ENCODE measurements around the gene PRXL2B. TPM values are rescaled to one million over a fixed set of nuclear protein-coding genes. Genes with fewer than 3 reads are reported as not detected.
"Not testable (repeated sequence)": the region's sequence is repeated elsewhere in the genome, so short reads cannot be mapped to it uniquely, and the experiment has no call there.

Gene PRXL2B
- total RNA-seq, 2 donors from 2014 or later, result 10.8 to 14.1 TPM

DNA sequence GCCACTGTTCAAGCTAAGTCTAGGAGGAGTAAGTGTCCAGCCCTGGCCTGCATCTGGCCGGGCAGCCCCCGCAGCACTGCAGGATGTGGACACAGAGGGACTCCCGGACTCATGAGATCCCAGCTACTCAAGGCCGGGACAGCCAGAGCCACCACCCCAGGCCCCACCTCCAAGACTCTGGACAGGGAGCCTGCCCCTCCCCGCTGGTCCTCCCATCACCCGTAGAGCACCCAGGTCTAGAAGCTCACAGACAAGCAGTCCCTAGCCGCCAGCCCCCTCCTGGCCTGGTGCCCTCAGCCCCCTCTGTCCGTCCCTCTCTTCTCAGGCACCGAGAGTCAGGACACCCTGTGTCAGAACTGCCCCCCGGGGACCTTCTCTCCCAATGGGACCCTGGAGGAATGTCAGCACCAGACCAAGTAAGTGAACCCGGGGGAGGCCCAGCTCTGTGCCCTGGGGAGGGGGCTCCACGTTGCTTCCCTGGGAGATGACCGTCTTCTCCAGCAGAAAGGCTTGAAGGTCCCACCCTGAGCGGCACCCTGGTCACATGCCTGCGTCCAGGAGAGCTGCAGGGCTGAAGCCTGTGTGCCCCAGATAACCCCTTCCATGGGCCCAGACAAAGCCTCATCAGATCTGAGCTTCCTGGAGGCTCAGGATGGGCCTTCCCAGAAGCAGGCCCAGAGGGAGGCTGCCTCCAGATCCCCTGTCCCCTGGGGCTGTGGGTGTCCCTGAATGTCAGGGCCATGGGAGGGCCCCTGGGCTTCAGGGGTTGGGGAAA, 26.1 kb upstream of the PRXL2B start:
- ATAC-seq (no peak), DNase-seq (no peak)
- intact Hi-C loops (cut with DNase I), result no loop called here

- intact Hi-C loops (cut with DNase I), result no loop called here
- no peak for ATAC-seq
- DNase-seq, result no peak
Measured at GRCh38 chr1:2561446-2561845, 25.1 kb upstream of the PRXL2B start.

GRCh38 chr1:2561898-2562895, 24.4 kb upstream of the PRXL2B start:
- intact Hi-C loops (cut with DNase I), result no loop called here
- no peak for ATAC-seq
- DNase-seq, result no peak

DNA sequence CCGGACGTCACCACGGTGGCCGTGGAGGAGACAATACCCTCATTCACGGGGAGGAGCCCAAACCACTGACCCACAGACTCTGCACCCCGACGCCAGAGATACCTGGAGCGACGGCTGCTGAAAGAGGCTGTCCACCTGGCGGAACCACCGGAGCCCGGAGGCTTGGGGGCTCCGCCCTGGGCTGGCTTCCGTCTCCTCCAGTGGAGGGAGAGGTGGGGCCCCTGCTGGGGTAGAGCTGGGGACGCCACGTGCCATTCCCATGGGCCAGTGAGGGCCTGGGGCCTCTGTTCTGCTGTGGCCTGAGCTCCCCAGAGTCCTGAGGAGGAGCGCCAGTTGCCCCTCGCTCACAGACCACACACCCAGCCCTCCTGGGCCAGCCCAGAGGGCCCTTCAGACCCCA, 23.4 kb upstream of the PRXL2B start:
- no peak for DNase-seq
- no peak for ATAC-seq
- intact Hi-C loops (cut with DNase I), result no loop called here

DNA sequence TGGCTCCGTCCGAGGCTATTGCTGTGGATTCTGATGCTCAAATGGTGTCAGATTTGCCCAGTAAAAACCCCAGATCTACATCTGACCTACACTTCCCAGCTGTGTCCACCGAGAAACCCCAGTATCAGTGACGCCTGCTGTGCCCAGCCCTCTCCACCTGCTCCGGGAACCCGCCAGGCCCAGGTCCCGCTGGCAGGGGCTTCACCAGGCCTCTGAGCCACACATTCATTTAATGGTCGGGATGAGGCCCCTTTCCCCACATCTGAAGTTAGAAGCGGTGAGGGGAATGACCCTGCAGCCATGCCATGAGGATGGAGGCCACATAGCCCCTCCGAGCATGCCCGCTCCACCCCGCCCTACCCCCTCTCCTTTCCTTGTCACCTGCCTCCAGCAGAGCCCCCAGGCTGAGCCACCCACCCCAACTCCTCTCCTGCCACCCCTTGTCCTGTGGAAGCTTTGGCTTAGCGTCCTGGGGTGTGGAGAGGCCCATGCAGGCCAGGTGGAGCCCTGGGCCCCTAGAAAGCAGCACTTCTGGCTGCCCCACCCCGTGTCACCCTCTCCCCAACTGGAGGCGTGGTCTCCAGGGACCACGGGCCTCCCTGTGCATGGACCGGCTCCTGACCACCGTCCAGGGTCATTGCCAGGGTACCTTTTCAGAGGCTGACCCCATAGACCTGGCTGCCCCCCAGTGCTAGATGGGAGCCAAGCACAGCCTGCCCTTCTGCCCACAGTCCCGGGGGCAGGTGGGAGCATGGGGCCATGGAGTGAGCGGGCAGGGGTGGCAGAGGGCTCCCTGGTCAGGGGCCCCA, 22.4 kb upstream of the PRXL2B start:
- ATAC-seq (no peak), DNase-seq (no peak)
- intact Hi-C loops (cut with DNase I), result no loop called here

DNA sequence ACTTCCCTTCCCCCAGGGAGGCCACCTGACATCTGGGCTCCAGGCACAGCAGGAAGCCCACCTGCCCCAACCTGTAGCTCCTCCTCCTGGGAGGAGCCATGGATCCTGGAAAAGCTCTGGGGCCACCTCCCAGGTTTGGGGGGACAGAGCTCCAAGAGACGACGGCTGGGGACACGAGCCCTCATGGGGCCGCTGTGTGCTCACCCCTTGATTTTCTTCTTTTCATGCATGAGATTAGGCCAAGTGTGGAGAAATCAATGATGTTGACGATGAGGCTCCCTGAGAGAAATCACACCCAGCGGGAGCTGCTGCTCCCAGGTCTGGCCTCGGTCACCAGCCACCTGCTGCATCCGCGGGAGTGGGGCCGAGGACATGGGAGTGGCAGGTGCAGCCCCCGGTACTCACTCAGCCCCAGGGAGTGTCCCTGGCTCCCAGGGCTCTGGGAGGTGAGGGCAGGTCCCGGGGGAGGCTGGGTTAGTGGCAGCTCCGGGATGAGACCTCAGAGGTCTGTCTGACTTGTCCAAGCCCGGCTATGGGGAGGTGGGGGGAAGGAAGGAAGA, 21.7 kb upstream of the PRXL2B start:
- ATAC-seq (no peak), DNase-seq (no peak)

DNA sequence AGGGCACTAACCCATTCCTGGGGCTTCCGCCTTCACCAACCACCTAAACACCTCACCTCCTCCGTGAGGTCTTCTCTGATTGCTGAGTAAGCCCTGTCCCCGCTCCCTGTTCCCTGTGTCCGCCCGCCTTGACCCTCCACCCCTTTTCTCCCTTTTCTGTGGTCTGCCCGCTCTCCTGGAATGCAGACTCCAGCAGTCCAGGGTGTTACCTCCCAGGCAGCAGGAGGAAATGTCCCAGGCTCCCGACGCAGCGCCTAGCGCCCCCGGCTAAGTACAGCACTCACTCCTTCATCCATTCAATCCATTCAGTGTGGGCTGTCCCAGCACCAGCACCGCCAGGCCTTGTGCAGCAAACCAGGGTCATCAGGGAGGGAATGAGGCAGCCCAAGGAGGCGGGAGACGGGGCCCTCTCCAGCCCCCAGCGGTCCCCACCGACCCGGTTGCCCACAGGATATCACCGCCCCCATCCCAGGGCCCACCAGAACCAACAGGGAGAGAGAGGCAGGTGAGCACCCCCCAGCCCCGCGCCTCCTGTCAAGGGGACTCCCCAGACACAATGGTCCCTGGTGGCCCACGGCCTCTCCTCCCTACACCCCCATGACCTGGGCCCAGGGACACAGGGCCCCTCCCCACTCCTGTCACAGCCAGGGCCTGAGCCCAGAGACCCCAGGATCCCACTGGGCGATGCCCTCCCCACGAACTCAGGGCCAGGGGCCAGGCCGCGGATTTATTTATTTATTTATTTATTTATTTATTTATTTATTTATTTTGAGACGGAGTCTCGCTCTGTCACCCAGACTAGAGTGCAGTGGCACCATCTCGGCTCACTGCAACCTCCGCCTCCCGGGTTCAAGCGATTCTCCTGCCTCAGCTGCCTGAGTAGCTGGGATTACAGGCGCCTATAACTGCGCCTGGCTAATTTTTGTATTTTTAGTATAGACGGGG, 20.2 kb upstream of the PRXL2B start:
- ATAC-seq (no peak), DNase-seq (no peak)
- intact Hi-C loops (cut with DNase I), result no loop called here

More for the DNA sequence above, 21.7 kb upstream of the PRXL2B start:
- intact Hi-C loops (cut with DNase I), result no loop called here

DNA sequence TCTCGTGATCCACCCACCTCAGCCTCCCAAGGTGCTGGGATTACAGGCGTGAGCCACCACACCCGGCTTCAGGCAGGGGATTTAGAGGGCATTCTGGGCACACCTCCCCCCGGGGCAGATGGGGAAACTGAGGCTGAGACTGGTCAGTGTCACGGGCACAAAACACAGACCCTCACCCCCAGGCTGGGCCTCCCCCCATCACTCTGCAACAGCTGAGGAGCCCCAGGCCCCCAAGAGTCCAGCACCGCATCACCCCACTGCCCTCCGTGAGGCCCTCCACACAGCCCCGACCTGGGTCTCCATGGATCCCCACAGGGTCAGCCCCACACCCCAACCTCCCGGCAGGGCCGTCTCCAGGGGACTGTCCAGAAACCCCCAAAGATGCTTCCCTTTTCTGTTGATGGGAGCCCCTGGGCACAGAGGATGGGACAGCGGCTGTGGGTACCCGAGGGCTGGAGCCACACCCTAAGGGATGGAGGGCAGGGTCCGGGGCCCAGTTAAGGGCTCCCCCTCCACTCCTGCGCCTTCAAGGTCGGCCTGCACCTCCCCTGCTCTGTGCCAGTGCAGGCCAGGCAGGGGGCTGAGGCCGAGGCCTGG, 19.4 kb upstream of the PRXL2B start:
- intact Hi-C loops (cut with DNase I), result no loop called here
- DNase-seq (no peak), ATAC-seq (no peak)

- DNase-seq; intact Hi-C loops (cut with DNase I); ATAC-seq: not testable (repeated sequence)
Measured at GRCh38 chr1:2568187-2568816, 18.3 kb upstream of the PRXL2B start.

GRCh38 chr1:2569060-2569459, 17.5 kb upstream of the PRXL2B start:
- ATAC-seq, result no peak
- intact Hi-C loops (cut with DNase I), result no loop called here
- no peak for DNase-seq

DNA sequence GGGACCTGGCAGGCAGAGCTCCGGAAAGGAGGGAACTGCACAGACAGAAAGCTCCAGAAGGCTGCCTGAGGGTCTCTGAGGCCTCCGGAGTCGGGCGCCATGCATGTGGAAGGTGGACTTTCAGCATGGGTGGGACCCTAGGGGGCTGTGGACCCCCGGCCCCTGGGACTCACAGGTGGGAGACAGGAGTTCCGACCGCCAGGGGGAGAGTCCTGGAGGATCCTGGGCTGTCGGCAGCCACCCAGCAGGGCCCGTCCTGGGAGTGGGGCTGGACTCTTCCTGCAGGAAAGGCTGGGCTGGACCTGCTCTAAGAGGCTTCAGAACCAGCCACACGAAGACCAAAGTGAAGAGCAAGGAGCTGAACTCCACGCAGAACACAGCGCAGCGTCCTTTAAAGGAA, 16.9 kb upstream of the PRXL2B start:
- intact Hi-C loops (cut with DNase I); ATAC-seq; DNase-seq: not testable (repeated sequence)

DNA sequence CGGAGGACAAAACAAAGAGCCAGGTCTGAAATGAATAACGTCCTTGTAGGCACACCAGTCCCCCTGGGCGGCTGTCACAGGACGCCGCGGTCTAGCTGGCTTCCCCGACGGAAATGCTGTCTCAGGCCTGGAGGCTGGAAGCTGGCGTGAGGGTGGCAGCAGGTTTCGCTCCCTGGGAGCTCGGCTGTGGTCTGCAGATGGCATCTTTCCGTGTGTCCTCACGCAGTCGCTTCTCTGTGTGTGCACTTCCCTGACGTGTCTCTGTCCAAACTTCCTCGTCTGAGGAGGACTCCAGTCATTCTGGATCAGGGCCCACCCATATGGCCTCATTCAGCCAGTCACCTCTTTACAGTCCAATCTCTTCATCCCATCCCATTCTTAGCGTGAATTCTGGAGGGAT, 16.2 kb upstream of the PRXL2B start:
- intact Hi-C loops (cut with DNase I), result no loop called here
- no peak for ATAC-seq
- DNase-seq, result no peak

- ATAC-seq, result no peak
- DNase-seq, result no peak
- intact Hi-C loops (cut with DNase I), result no loop called here
Measured at GRCh38 chr1:2571348-2571747, 15.2 kb upstream of the PRXL2B start.

GRCh38 chr1:2573250-2573920, 13.2 kb upstream of the PRXL2B start:
- no peak for ATAC-seq
- intact Hi-C loops (cut with DNase I), result no loop called here
- no peak for DNase-seq

- intact Hi-C loops (cut with DNase I), result no loop called here
- DNase-seq, result no peak
- no peak for ATAC-seq
Measured at GRCh38 chr1:2574350-2574749, 12.2 kb upstream of the PRXL2B start.

GRCh38 chr1:2575801-2576663, 10.5 kb upstream of the PRXL2B start:
- ATAC-seq (no peak), DNase-seq (no peak)
- intact Hi-C loops (cut with DNase I), result no loop called here
